ENCODE results near the gene LGALS13.

LGALS13 gene

DNA sequence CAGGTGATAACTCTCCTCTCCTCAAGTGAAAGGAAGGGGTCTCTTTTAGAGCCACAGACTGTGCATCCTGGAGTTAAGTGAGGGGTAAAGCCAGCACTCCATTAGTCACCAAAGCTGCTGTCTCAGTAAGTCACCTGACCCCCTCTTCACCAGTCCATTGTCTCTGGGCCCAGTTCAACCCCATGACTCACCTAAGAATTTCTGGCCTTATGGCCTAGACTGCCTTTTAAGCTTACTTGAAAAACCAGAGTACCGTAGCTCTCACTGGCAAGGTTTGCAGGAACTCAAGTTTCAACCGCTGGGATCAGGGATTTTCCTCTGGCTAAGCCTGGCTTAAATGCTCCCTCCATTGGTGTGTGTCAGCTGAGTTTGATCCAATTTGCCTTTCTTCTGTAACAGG lies 38.9 kb upstream of the LGALS13 start:
- H3K4me3 ChIP-seq = no peak overlapping the region
- no peak overlapping the region for H3K27ac ChIP-seq
- DNase-seq (ENCODE audit: low spot score) = no peak
- TF ChIP-seq, protein P1, sequence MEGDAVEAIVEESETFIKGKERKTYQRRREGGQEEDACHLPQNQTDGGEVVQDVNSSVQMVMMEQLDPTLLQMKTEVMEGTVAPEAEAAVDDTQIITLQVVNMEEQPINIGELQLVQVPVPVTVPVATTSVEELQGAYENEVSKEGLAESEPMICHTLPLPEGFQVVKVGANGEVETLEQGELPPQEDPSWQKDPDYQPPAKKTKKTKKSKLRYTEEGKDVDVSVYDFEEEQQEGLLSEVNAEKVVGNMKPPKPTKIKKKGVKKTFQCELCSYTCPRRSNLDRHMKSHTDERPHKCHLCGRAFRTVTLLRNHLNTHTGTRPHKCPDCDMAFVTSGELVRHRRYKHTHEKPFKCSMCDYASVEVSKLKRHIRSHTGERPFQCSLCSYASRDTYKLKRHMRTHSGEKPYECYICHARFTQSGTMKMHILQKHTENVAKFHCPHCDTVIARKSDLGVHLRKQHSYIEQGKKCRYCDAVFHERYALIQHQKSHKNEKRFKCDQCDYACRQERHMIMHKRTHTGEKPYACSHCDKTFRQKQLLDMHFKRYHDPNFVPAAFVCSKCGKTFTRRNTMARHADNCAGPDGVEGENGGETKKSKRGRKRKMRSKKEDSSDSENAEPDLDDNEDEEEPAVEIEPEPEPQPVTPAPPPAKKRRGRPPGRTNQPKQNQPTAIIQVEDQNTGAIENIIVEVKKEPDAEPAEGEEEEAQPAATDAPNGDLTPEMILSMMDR (IDR thresholded peaks at IDR 0.05) = no peak

DNA sequence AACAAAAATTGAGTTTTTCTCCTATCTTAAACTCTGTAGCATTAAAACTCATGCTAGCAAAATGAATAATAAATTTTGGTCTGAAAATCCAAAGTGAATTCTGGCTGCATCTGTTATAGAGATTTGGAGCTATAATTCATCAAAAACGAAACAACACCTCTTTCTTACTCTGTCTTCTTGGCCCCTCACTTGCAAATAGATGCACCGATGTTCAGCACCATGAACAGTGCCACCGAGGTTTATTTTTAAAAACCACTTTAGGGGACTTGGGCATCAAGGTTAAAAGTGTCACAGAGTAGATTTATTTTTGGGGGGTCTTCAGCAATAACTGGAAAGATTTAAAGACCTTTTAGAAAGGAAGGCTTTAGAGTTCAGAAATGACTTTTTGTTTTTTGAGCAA lies 36.3 kb upstream of the LGALS13 start:
- TF ChIP-seq, protein P1 (IDR thresholded peaks at IDR 0.05) = no peak
- no peak overlapping the region for H3K27ac ChIP-seq
- H3K4me3 ChIP-seq = no peak overlapping the region
- DNase-seq (ENCODE audit: low spot score) = no peak

DNA sequence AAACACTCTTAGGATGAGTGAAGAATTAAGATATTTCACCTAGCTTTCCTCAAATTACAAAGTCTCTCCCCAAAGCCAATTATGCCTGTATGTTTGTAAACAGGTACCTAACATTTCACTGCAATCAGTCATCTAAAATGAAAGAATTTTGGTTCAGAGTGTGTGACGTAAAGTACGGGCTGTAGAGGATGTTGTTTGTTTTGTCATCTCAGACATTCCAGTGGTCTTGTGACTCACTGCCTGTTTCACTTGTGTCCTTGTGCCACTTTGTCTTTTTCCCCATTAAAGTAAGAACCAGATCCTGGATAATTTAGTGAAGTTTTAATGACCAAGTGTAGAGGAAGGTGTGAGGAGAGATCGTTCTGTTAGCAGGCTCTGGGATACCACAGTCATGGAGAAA lies 33.7 kb upstream of the LGALS13 start:
- no peak for DNase-seq (ENCODE audit: low spot score)
- H3K27ac ChIP-seq = no peak overlapping the region
- TF ChIP-seq, protein P1 (IDR thresholded peaks at IDR 0.05) = no peak
- H3K4me3 ChIP-seq = no peak overlapping the region

DNA sequence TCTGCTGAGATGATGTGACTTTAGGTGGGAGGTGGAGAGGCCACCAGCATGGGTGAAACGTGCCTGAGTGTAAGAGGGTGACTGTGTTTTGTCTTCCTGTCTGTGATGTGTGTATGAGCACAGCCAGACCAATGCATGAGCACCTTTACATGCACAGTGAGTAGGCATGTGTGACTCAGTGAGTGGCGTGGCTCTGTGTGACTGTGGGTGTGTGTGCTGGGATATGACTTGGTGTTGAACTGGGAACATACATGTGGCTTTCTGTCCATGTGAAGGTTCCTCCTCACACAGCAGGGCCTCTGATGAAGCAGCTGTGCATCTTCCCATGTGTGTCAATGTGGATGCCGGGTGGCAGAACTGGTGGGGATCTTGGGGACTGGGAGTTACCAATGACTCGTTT lies 19.9 kb upstream of the LGALS13 start:
- Histone ChIP-seq H3K27ac (no peak overlapping the region), H3K4me3 (no peak overlapping the region)
- no peak for DNase-seq (ENCODE audit: low spot score)
- TF ChIP-seq, protein P1 (IDR thresholded peaks at IDR 0.05) = no peak

DNA sequence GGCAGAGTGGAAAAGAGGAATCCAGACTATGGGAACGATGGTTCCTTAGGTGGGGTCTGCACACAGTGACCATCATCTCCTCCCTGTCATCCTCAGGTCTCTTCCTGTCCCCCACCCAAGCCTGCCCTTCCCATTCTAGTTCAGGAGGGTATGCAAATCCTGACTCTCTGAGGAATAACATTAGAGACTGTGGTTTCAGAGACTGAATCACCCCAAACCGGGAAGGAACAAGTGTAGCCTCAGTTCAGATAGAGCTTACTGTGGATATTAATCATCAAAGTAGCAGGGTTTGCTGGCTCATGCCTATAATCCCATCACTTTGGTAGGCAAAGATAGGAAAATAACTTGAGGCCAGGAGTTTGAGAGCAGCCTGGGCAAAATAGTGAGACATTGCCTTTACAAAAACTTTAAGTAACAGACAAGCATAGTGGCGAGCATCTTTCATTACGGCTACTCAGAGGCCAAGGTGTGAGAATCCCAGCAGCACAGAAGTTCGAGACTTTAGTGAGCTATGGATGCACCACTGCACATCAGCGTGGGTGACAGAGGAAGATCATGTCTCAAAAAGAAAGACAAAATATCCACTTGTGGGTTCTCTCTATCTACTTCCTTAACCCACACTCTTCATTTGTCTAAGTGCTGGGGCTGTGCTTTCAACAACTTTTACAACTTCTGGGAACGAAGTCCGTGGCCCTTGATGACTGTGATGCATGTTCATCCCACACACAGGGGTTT lies 19.3 kb upstream of the LGALS13 start:
- no peak overlapping the region for H3K4me3 ChIP-seq
- no peak overlapping the region for H3K27ac ChIP-seq
- DNase-seq (ENCODE audit: low spot score) = no peak
- TF ChIP-seq, protein P1 (IDR thresholded peaks at IDR 0.05) = no peak

DNA sequence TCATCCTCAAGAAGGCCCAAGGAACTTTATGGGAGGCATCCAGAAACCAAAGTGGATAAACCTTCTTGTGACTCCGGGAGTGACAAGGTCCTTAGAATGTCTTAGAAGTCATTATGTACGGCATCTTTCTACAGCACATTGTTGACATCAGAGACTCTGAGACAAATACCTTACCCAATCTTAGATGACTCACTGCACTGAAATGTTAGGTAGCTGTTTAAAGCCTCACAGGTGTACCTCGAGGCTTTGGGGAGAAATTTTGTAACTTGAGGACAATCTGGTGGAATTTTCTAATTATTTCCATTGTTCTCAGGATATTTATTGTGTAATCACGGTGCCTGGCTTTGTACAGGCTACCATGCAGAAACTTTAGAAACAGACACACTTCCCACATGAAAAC lies 14.8 kb upstream of the LGALS13 start:
- no peak for DNase-seq (ENCODE audit: low spot score)
- H3K4me3 ChIP-seq = no peak overlapping the region
- H3K27ac ChIP-seq = no peak overlapping the region
- TF ChIP-seq, protein P1 (IDR thresholded peaks at IDR 0.05) = no peak

DNA sequence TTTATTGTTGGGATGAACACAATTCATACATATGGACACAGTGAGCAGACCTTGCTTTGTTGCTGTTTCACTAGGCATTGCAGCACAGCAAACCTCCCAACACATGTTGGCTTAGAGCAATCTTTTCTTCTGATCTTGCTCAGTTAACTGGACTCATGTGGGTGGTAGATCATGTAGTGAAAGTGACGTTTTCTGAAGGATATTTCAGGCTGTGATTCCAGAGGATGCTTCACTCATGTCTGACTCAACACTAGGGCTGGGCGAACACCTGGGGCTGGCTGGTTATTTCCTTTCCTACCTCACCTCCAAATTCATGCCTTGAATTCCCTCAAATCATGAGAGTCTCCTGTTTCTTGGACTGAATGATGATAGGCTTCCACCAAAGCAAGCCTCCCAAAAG lies 14.3 kb upstream of the LGALS13 start:
- no peak overlapping the region for H3K27ac ChIP-seq
- TF ChIP-seq, protein P1 (IDR thresholded peaks at IDR 0.05) = no peak
- no peak overlapping the region for H3K4me3 ChIP-seq
- DNase-seq (ENCODE audit: low spot score) = no peak
